ENCODE measurements around the gene C1orf21. TPM values are rescaled to one million over a fixed set of nuclear protein-coding genes. Genes with fewer than 3 reads are reported as not detected.

The C1orf21 gene
- total and polyA plus RNA-seq, 10 donors: 9.7 to 60.4 (median 26.7) TPM

DNA sequence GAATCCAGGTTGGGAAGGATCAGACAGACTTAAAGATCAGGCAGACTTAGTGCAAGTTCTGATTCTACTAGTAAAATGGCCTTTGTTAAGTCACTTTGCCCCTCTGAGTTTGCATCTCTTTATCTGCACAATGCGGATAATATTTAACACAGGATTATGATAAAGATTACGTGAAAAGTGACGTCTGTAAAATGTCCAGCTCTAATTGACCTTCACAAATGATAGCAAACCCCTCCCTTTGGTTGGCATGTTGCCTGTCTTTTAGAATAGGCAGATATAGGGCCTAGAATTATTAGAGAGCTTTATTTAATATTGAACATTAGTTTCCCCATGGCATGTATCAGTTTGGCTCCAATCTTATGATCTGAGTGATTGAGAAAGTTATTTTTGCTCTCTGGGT is 55.4 kb downstream of the C1orf21 start:
- Histone ChIP-seq H3K9me3 (no peaks in the 10 kb centered on the region), H3K27ac (no peak overlapping the region), H3K4me1 (peaks cover 0 to 2% (median 0%) of the 10 kb centered on the region in 6 donors), H3K27me3 (replicated peaks in 1 of 7) (no peaks in the 10 kb centered on the region), H3K36me3 (no peaks in the 10 kb centered on the region), H3K4me3 (no peak overlapping the region)
- intact Hi-C loops (cut with DNase I; ENCODE audit: low total_unique reads): no loop called here
- DNase-seq: no peak
- WGBS, 5 donors: 59 to 82% (median 70%) methylated on average over 3 of the region's 3 CpGs
- TF ChIP-seq POLR2AphosphoS5 (IDR thresholded peaks at IDR 0.05): no peak
- TF ChIP-seq, protein P1, sequence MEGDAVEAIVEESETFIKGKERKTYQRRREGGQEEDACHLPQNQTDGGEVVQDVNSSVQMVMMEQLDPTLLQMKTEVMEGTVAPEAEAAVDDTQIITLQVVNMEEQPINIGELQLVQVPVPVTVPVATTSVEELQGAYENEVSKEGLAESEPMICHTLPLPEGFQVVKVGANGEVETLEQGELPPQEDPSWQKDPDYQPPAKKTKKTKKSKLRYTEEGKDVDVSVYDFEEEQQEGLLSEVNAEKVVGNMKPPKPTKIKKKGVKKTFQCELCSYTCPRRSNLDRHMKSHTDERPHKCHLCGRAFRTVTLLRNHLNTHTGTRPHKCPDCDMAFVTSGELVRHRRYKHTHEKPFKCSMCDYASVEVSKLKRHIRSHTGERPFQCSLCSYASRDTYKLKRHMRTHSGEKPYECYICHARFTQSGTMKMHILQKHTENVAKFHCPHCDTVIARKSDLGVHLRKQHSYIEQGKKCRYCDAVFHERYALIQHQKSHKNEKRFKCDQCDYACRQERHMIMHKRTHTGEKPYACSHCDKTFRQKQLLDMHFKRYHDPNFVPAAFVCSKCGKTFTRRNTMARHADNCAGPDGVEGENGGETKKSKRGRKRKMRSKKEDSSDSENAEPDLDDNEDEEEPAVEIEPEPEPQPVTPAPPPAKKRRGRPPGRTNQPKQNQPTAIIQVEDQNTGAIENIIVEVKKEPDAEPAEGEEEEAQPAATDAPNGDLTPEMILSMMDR (IDR thresholded peaks at IDR 0.05 in 8 of 11, conservative IDR thresholded peaks at IDR 0.05 in 3 of 11): no peak
- no peak for TF ChIP-seq POLR2A (IDR thresholded peaks at IDR 0.05)

DNA sequence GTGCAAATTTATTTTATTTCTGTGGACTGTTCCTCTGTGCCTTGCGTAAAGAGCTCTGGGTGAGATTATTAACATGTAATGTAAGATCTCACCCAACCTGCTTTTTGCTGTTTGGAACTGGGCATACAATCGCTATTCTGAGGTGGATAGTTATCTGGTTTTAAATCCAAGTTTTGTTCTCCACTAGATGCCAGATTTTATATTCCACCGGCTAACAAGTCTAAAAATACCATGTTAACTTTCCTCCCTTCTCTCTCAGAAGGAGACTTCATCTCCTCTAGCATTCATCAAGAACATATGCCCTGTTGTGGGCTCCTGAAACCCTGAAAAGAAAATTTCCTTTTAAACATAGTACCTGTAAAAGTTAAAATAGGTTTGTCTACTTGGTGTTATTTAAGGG is 56.4 kb downstream of the C1orf21 start:
- Histone ChIP-seq H3K27me3 (replicated peaks in 1 of 7) (no peaks in the 10 kb centered on the region), H3K4me1 (peaks cover 0 to 2% (median 0%) of the 10 kb centered on the region in 6 donors), H3K36me3 (no peaks in the 10 kb centered on the region), H3K9me3 (no peaks in the 10 kb centered on the region), H3K27ac (no peak overlapping the region), H3K4me3 (no peak overlapping the region)
- TF ChIP-seq, protein P1 (IDR thresholded peaks at IDR 0.05 in 8 of 11, conservative IDR thresholded peaks at IDR 0.05 in 3 of 11): no peak
- TF ChIP-seq POLR2A (IDR thresholded peaks at IDR 0.05) (no peak), POLR2AphosphoS5 (IDR thresholded peaks at IDR 0.05) (no peak)
- intact Hi-C loops (cut with DNase I; ENCODE audit: low total_unique reads): no loop called here
- 89 to 95% (median 91%) methylated on average over 3 of the region's 3 CpGs for WGBS, 5 donors
- DNase-seq: no peak

DNA sequence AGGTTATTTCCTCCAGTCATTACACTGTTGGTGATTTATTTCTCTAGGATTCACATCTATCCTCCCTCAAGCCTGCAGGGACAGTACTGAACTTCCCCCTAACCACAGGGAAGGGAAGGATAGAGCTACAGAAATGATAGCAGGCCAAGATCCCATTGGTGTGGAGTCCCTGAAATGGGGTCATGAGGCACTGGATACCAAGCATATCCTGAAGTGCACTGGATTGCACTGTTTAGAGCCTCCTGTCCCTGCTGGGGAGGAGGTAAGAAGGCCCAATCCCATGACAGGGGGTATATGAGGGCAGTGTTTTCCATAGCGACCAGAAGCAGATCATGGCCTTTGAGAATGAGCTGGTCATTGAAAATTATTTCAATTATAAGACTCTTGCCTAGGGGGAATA is 56.8 kb downstream of the C1orf21 start:
- Histone ChIP-seq H3K36me3 (no peaks in the 10 kb centered on the region), H3K9me3 (no peaks in the 10 kb centered on the region), H3K27me3 (replicated peaks in 1 of 7) (no peaks in the 10 kb centered on the region), H3K4me1 (peaks cover 0 to 2% (median 0%) of the 10 kb centered on the region in 6 donors), H3K27ac (no peak overlapping the region), H3K4me3 (no peak overlapping the region)
- TF ChIP-seq, protein P1 (IDR thresholded peaks at IDR 0.05 in 8 of 11, conservative IDR thresholded peaks at IDR 0.05 in 3 of 11): no peak
- TF ChIP-seq POLR2AphosphoS5 (IDR thresholded peaks at IDR 0.05) (no peak), POLR2A (IDR thresholded peaks at IDR 0.05) (no peak)
- 93 to 100% (median 96%) methylated on average over 1 of the region's 1 CpG for WGBS, 5 donors
- intact Hi-C loops (cut with DNase I; ENCODE audit: low total_unique reads): no loop called here
- DNase-seq: no peak

DNA sequence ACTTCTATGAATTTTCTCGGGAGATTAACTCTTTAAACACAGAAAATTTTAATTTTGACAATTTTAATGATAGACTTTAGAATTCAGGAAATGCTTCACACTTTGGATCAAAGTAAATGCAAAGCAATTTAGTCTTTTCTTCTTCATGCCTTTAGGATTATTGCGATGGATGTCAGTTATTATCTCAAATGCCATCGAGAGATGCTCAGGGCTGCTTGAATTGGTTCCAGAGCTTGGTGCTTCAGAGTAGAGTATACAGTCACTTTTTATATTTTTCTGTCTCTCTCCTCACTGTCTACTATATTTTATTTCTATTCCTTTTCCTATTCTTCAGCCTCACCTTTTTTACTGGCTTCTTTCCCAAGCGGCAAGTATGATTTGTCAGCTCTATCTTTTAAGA is 59.2 kb downstream of the C1orf21 start:
- Histone ChIP-seq H3K36me3 (no peaks in the 10 kb centered on the region), H3K27me3 (replicated peaks in 1 of 7) (no peaks in the 10 kb centered on the region), H3K4me3 (no peak overlapping the region), H3K27ac (no peak overlapping the region), H3K9me3 (no peaks in the 10 kb centered on the region), H3K4me1 (peaks cover 0 to 2% (median 0%) of the 10 kb centered on the region in 6 donors)
- WGBS, 5 donors: 82 to 95% (median 92%) methylated on average over 4 of the region's 4 CpGs
- DNase-seq: no peak
- intact Hi-C loops (cut with DNase I; ENCODE audit: low total_unique reads): no loop called here
- TF ChIP-seq POLR2AphosphoS5 (IDR thresholded peaks at IDR 0.05) (no peak), POLR2A (IDR thresholded peaks at IDR 0.05) (no peak)
- TF ChIP-seq, protein P1 (IDR thresholded peaks at IDR 0.05 in 8 of 11, conservative IDR thresholded peaks at IDR 0.05 in 3 of 11): no peak
